ENCODE data around the gene ADGRF1.

Gene ADGRF1

DNA sequence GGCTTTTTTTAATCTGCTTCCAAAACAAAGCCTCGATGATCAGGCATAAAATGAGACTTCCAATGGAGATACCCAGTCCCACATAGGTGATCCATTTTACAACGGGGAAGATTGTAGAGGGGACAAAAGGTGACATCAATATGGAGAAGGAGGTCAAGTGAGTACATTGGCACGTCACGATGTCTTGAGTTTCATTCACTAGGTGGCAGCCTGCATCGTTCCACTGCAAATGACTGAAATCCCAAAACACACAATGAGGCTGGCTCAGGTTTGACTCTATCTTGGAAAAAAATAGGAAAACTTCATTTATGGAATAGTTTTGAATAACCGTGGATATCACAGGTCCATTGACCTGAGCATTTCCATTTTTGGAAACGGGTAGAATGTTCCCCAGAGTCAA is 32.5 kb downstream of the ADGRF1 start:
- Histone ChIP-seq H3K36me3 (ENCODE audit: control insufficient read depth, low read length) (no peaks in the 10 kb centered on the region), H3K9me3 (ENCODE audit: control insufficient read depth, insufficient read depth, low read length) (no peaks in the 10 kb centered on the region), H3F3A (ENCODE audit: control insufficient read depth, insufficient read depth) (no peaks in the 10 kb centered on the region), H3K4me2 (ENCODE audit: low read length) (no peak overlapping the region), H4K20me1 (ENCODE audit: control insufficient read depth, insufficient read depth, low read depth, low read length) (no peaks in the 10 kb centered on the region), H3K4me3 (ENCODE audit: low read length) (no peak overlapping the region), H3K4me1 (ENCODE audit: control insufficient read depth, low read length) (no peaks in the 10 kb centered on the region), H3K79me2 (ENCODE audit: control insufficient read depth, low read length) (no peaks in the 10 kb centered on the region), H3K27ac (ENCODE audit: low read depth, low read length) (no peak overlapping the region), H3K27me3 (ENCODE audit: control insufficient read depth, low read length) (no peaks in the 10 kb centered on the region; the same call in none of the 2 replicates), H3K9me2 (replicated peaks; ENCODE audit: control insufficient read depth, low read length) (no peaks in the 10 kb centered on the region)
- TF ChIP-seq EZH2phosphoT487 (IDR thresholded peaks at IDR 0.05; ENCODE audit: borderline replicate concordance, low read length): no peak
- TF ChIP-seq CTCF (IDR thresholded peaks at IDR 0.05; ENCODE audit: low read depth, low read length, poor library complexity, severe bottlenecking): no peak

GRCh38 chr6:47008397-47008763 is 33.8 kb downstream of the ADGRF1 start:
- H4K20me1 ChIP-seq (ENCODE audit: control insufficient read depth, insufficient read depth, low read depth, low read length): no peaks in the 10 kb centered on the region
- H3F3A ChIP-seq (ENCODE audit: control insufficient read depth, insufficient read depth): no peaks in the 10 kb centered on the region
- H3K4me3 ChIP-seq (ENCODE audit: low read length): no peak overlapping the region
- H3K4me1 ChIP-seq (ENCODE audit: control insufficient read depth, low read length): no peaks in the 10 kb centered on the region
- TF ChIP-seq EZH2phosphoT487 (IDR thresholded peaks at IDR 0.05; ENCODE audit: borderline replicate concordance, low read length) (no peak), CTCF (IDR thresholded peaks at IDR 0.05; ENCODE audit: low read depth, low read length, poor library complexity, severe bottlenecking) (no peak)
- no peaks in the 10 kb centered on the region; the same call in none of the 2 replicates for H3K27me3 ChIP-seq (ENCODE audit: control insufficient read depth, low read length)
- H3K79me2 ChIP-seq (ENCODE audit: control insufficient read depth, low read length): no peaks in the 10 kb centered on the region
- no peaks in the 10 kb centered on the region for H3K36me3 ChIP-seq (ENCODE audit: control insufficient read depth, low read length)
- H3K27ac ChIP-seq (ENCODE audit: low read depth, low read length): no peak overlapping the region
- no peak overlapping the region for H3K4me2 ChIP-seq (ENCODE audit: low read length)
- no peaks in the 10 kb centered on the region for H3K9me3 ChIP-seq (ENCODE audit: control insufficient read depth, insufficient read depth, low read length)
- H3K9me2 ChIP-seq (replicated peaks; ENCODE audit: control insufficient read depth, low read length): no peaks in the 10 kb centered on the region

DNA sequence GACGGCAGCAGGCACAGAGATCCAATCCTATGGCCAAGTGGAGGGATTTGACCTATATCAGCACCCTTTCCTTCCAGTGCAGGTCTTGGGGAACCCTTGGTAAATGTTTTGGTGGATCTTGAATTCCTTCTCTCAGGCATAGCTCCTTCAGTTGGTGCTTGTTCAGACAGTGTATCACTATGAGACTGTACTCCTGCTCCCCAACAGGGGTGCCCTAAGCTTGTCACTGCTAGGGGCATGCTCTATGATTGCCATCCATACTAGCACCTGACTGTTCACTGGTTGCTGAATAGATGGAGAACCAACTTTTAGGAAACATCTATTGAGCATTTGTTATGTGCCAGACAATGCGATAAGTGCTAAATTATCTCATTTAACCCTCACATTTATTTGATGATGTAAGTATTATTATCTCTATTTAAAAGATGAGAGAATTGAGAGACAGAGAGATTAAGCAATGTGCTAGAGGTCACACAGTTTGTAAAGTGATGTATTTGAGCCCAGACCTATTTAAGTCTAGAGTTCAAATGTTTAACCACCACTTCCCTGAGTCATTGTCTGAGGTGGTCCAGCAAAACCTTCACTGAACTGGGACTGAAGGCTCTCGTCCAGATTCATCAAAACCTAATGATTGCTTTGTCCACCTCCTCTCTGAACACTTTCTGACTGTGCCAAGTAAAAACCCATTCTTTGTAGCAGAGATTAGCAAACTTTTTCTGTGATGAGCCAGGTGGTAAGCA is 34.3 kb downstream of the ADGRF1 start:
- TF ChIP-seq EZH2phosphoT487 (IDR thresholded peaks at IDR 0.05; ENCODE audit: borderline replicate concordance, low read length): no peak
- TF ChIP-seq CTCF (IDR thresholded peaks at IDR 0.05; ENCODE audit: low read depth, low read length, poor library complexity, severe bottlenecking): no peak
- no peaks in the 10 kb centered on the region; the same call in none of the 2 replicates for H3K27me3 ChIP-seq (ENCODE audit: control insufficient read depth, low read length)

More for the DNA sequence above, 34.3 kb downstream of the ADGRF1 start:
- no peak overlapping the region for H3K4me3 ChIP-seq (ENCODE audit: low read length)
- no peaks in the 10 kb centered on the region for H3K79me2 ChIP-seq (ENCODE audit: control insufficient read depth, low read length)
- H3K27ac ChIP-seq (ENCODE audit: low read depth, low read length): no peak overlapping the region
- no peaks in the 10 kb centered on the region for H3K9me2 ChIP-seq (replicated peaks; ENCODE audit: control insufficient read depth, low read length)
- H3K4me2 ChIP-seq (ENCODE audit: low read length): no peak overlapping the region
- H3K4me1 ChIP-seq (ENCODE audit: control insufficient read depth, low read length): no peaks in the 10 kb centered on the region
- no peaks in the 10 kb centered on the region for H4K20me1 ChIP-seq (ENCODE audit: control insufficient read depth, insufficient read depth, low read depth, low read length)
- H3K9me3 ChIP-seq (ENCODE audit: control insufficient read depth, insufficient read depth, low read length): no peaks in the 10 kb centered on the region
- H3K36me3 ChIP-seq (ENCODE audit: control insufficient read depth, low read length): no peaks in the 10 kb centered on the region
- no peaks in the 10 kb centered on the region for H3F3A ChIP-seq (ENCODE audit: control insufficient read depth, insufficient read depth)

All from DOHH2 (cell line).